Colon (tissue), 2 donors: ENCODE measurements around the gene LTBP1.

ENCODE experiments used
- FAIRE-seq: peaks from 2 replicates; lab custom pipeline; 2012; peaks lifted over from hg19 to GRCh38; lab: Jason Lieb, UNC
- donor health status: control.
- donor health status: control.

LTBP1 gene

GRCh38 chr2:32931519-32931918 lies 15.2 kb upstream of the LTBP1 start:
- FAIRE-seq: no peak

GRCh38 chr2:32931945-32932709 lies 14.6 kb upstream of the LTBP1 start:
- FAIRE-seq: no peak

- FAIRE-seq: no peak
Measured at GRCh38 chr2:32932825-32933755, 13.7 kb upstream of the LTBP1 start.

GRCh38 chr2:32933756-32934095 lies 13.0 kb upstream of the LTBP1 start:
- FAIRE-seq: no peak

- no peak for FAIRE-seq
Measured at GRCh38 chr2:32937602-32938448, 8.9 kb upstream of the LTBP1 start.

GRCh38 chr2:32938934-32939333 lies 7.8 kb upstream of the LTBP1 start:
- no peak for FAIRE-seq

GRCh38 chr2:32940316-32940997 lies 6.3 kb upstream of the LTBP1 start:
- no peak for FAIRE-seq

GRCh38 chr2:32941944-32942690 lies 4.6 kb upstream of the LTBP1 start:
- FAIRE-seq: no peak

- FAIRE-seq: no peak
Measured at GRCh38 chr2:32942793-32943485, 3.8 kb upstream of the LTBP1 start.

- no peak for FAIRE-seq
Measured at GRCh38 chr2:32945286-32945685, 1.5 kb upstream of the LTBP1 start.

- FAIRE-seq: no peak
Measured at GRCh38 chr2:32947076-32947483, 327 bp downstream of the LTBP1 start.

- FAIRE-seq: no peak
Measured at GRCh38 chr2:32947484-32948143, 861 bp downstream of the LTBP1 start.

- FAIRE-seq: no peak
Measured at GRCh38 chr2:32948266-32948665, 1.5 kb downstream of the LTBP1 start.

GRCh38 chr2:32949260-32949659 lies 2.5 kb downstream of the LTBP1 start:
- no peak for FAIRE-seq

- FAIRE-seq: no peak
Measured at GRCh38 chr2:32951672-32952071, 4.9 kb downstream of the LTBP1 start.

GRCh38 chr2:32952761-32953476 lies 6.2 kb downstream of the LTBP1 start:
- FAIRE-seq: no peak

GRCh38 chr2:32954206-32954605 lies 7.5 kb downstream of the LTBP1 start:
- no peak for FAIRE-seq

- no peak for FAIRE-seq
Measured at GRCh38 chr2:32958821-32959220, 12.1 kb downstream of the LTBP1 start.

- no peak for FAIRE-seq
Measured at GRCh38 chr2:32960238-32960637, 13.5 kb downstream of the LTBP1 start.
